ENCODE results near the gene BCL6.
"Not testable (repeated sequence)": the region's sequence is repeated elsewhere in the genome, so short reads cannot be mapped to it uniquely, and the experiment has no call there.

BCL6 gene

GRCh38 chr3:187714404-187714979, 30.8 kb downstream of the BCL6 start:
- peak; percentile 44 to 45 for DNase-seq (ENCODE audit: low read depth in 2 of 2)

GRCh38 chr3:187713504-187713903, 31.8 kb downstream of the BCL6 start:
- no peak for DNase-seq (ENCODE audit: low read depth in 2 of 2)

GRCh38 chr3:187709155-187709554, 36.1 kb downstream of the BCL6 start:
- no peak for DNase-seq (ENCODE audit: low read depth in 2 of 2)

- no peak for DNase-seq (ENCODE audit: low read depth in 2 of 2)
Observed at GRCh38 chr3:187708696-187709095, 36.6 kb downstream of the BCL6 start.

- no peak for DNase-seq (ENCODE audit: low read depth in 2 of 2)
Observed at GRCh38 chr3:187706971-187707370, 38.3 kb downstream of the BCL6 start.

- DNase-seq (ENCODE audit: low read depth in 2 of 2) = no peak
Observed at GRCh38 chr3:187705164-187705563, 40.1 kb downstream of the BCL6 start.

GRCh38 chr3:187702507-187703033, 42.7 kb downstream of the BCL6 start, which contains the start of gene RTP2:
Gene RTP2 (minus strand): TSS chr3:187702557. CDS start chr3:187702128, 429 bp downstream.
- DNase-seq (ENCODE audit: low read depth in 2 of 2) = no peak

GRCh38 chr3:187700249-187700648, 45.0 kb downstream of the BCL6 start:
- DNase-seq (ENCODE audit: low read depth in 2 of 2) = no peak

- no peak for DNase-seq (ENCODE audit: low read depth in 2 of 2)
Observed at GRCh38 chr3:187698499-187699399, 46.5 kb downstream of the BCL6 start.

- no peak for DNase-seq (ENCODE audit: low read depth in 2 of 2)
Observed at GRCh38 chr3:187696021-187696420, 49.2 kb downstream of the BCL6 start.

- DNase-seq (ENCODE audit: low read depth in 2 of 2) = no peak
Observed at GRCh38 chr3:187695449-187695848, 49.8 kb downstream of the BCL6 start.

- no peak for DNase-seq (ENCODE audit: low read depth in 2 of 2)
Observed at GRCh38 chr3:187694801-187695200, 50.5 kb downstream of the BCL6 start.

- DNase-seq (ENCODE audit: low read depth in 2 of 2) = no peak
Observed at GRCh38 chr3:187693431-187693830, 51.8 kb downstream of the BCL6 start.

- DNase-seq (ENCODE audit: low read depth in 2 of 2) = no peak
Observed at GRCh38 chr3:187689984-187690383, 55.3 kb downstream of the BCL6 start.

GRCh38 chr3:187686621-187687273, 58.5 kb downstream of the BCL6 start:
- DNase-seq (ENCODE audit: low read depth in 2 of 2) = no peak

GRCh38 chr3:187685948-187686347, 59.3 kb downstream of the BCL6 start:
- DNase-seq (ENCODE audit: low read depth in 2 of 2) = no peak

- DNase-seq (ENCODE audit: low read depth in 2 of 2) = no peak
Observed at GRCh38 chr3:187684880-187685279, 60.4 kb downstream of the BCL6 start.

GRCh38 chr3:187684444-187684843, 60.8 kb downstream of the BCL6 start:
- no peak for DNase-seq (ENCODE audit: low read depth in 2 of 2)

- DNase-seq (ENCODE audit: low read depth in 2 of 2) = not testable (repeated sequence)
Observed at GRCh38 chr3:187681756-187682155, 63.5 kb downstream of the BCL6 start.

GRCh38 chr3:187679638-187680396, 65.5 kb downstream of the BCL6 start:
- peak; percentile 24 to 36 for DNase-seq (ENCODE audit: low read depth in 2 of 2)

GRCh38 chr3:187678726-187679268, 66.5 kb downstream of the BCL6 start:
- DNase-seq (ENCODE audit: low read depth in 2 of 2) = no peak
